Activated CD4-positive, alpha-beta memory T cell treated with anti-CD3 and anti-CD28 coated beads for 36 hours (primary cell): ENCODE data around the gene SCT. TPM values are rescaled to one million over a fixed set of nuclear protein-coding genes. Genes with fewer than 3 reads are reported as not detected.

Experiments
- CTCF ChIA-PET: fragments of 350-600 bp; sonication (Branson Sonifier 250); formaldehyde crosslinking; loops from one replicate; lab custom pipeline; 2021; ENCODE audit warnings: antibody characterized with exemption, inconsistent platforms; lab: Charles Lee
- POLR2A ChIA-PET: fragments of 350-600 bp; sonication (Branson Sonifier 250); formaldehyde crosslinking; loops from one replicate; lab custom pipeline; 2021; ENCODE audit warnings: antibody characterized with exemption; lab: Charles Lee
- DNase-seq: peaks from one replicate; pipeline ENCODE4 v3.0.0-alpha.2; 2020
- H3K27ac Mint-ChIP-seq: one replicate; pipeline ENCODE4 v1.8.0; 2021; ENCODE audit warnings: mixed read lengths
- H3K27me3 Mint-ChIP-seq: one replicate; pipeline ENCODE4 v1.8.0; 2021; ENCODE audit warnings: mixed read lengths
- H3K36me3 Mint-ChIP-seq: one replicate; pipeline ENCODE4 v1.8.0; 2021; ENCODE audit warnings: mixed read lengths
- H3K4me1 Mint-ChIP-seq: one replicate; pipeline ENCODE4 v1.8.0; 2021; ENCODE audit warnings: low read depth, mixed read lengths
- H3K4me3 Mint-ChIP-seq: one replicate; pipeline ENCODE4 v1.8.0; 2021; ENCODE audit warnings: mild to moderate bottlenecking, mixed read lengths
- H3K9me3 Mint-ChIP-seq: one replicate; pipeline ENCODE4 v1.8.0; 2021; ENCODE audit warnings: mixed read lengths
- intact Hi-C: fragments of 100-400 bp; cut with micrococcal nuclease; formaldehyde crosslinking; loops from one replicate; pipeline ENCODE4 v1.15.1; 2023
- total RNA-seq, 2 experiments: library from RNA; stranded (reverse); gene quantifications; one replicate each; pipeline ENCODE4 v1.2.3, GENCODE V29; 2021

SCT gene
- total RNA-seq, 2 experiments from 2014 or later: not detected

- peaks cover 10% of the 10 kb centered on the region for H3K27me3 Mint-ChIP-seq
- intact Hi-C loops: no loop called here
- peaks cover 20% of the 10 kb centered on the region for H3K4me1 Mint-ChIP-seq
- POLR2A ChIA-PET: no interaction called here
- H3K4me3 Mint-ChIP-seq: no peak overlapping the region
- CTCF ChIA-PET: no interaction called here
- DNase-seq: no peak
- peaks cover 1% of the 10 kb centered on the region for H3K36me3 Mint-ChIP-seq
- no peaks in the 10 kb centered on the region for H3K9me3 Mint-ChIP-seq
- no peak overlapping the region for H3K27ac Mint-ChIP-seq
Measured at GRCh38 chr11:625636-626268, 1.2 kb downstream of the SCT start.

GRCh38 chr11:624705-625635 lies 2.0 kb downstream of the SCT start, which contains the start of gene CDHR5:
TSS of gene CDHR5 (minus strand) at chr11:624955. CDS start at chr11:624902, 53 bp downstream.
- ChIA-PET CTCF (no interaction called here), POLR2A (no interaction called here)
- Mint-ChIP-seq H3K36me3 (peaks cover 1% of the 10 kb centered on the region), H3K27me3 (peaks cover 10% of the 10 kb centered on the region), H3K9me3 (no peaks in the 10 kb centered on the region), H3K4me1 (peaks cover 20% of the 10 kb centered on the region), H3K4me3 (no peak within 1 kb of the TSS), H3K27ac (no peak within 1 kb of the TSS)
- no peak for DNase-seq
- intact Hi-C loops: no loop called here

- Mint-ChIP-seq H3K4me1 (peaks cover 14% of the 10 kb centered on the region), H3K27ac (no peak overlapping the region), H3K4me3 (no peak overlapping the region), H3K36me3 (peaks cover 1% of the 10 kb centered on the region), H3K9me3 (no peaks in the 10 kb centered on the region), H3K27me3 (peaks cover 10% of the 10 kb centered on the region)
- intact Hi-C loops: no loop called here
- no peak for DNase-seq
- ChIA-PET CTCF (no interaction called here), POLR2A (no interaction called here)
Measured at GRCh38 chr11:623999-624704, 2.8 kb downstream of the SCT start.

- Mint-ChIP-seq H3K27ac (no peak overlapping the region), H3K4me3 (no peak overlapping the region), H3K9me3 (no peaks in the 10 kb centered on the region), H3K27me3 (peaks cover 8% of the 10 kb centered on the region), H3K36me3 (peaks cover 1% of the 10 kb centered on the region), H3K4me1 (peaks cover 8% of the 10 kb centered on the region)
- intact Hi-C loops: no loop called here
- CTCF ChIA-PET: no interaction called here
- POLR2A ChIA-PET: interaction anchor here (0.6 kb wide), 1 partner anchor 515 kb away, joined by 3 read pairs; no protein-coding TSS in a partner anchor
- DNase-seq: no peak
Measured at GRCh38 chr11:623349-623869, 3.6 kb downstream of the SCT start.

GRCh38 chr11:621838-622237 lies 5.1 kb downstream of the SCT start:
- POLR2A ChIA-PET: no interaction called here
- H3K27me3 Mint-ChIP-seq: no peaks in the 10 kb centered on the region
- no peaks in the 10 kb centered on the region for H3K4me1 Mint-ChIP-seq
- intact Hi-C loops: no loop called here
- no peak for DNase-seq
- peaks cover 1% of the 10 kb centered on the region for H3K36me3 Mint-ChIP-seq
- CTCF ChIA-PET: no interaction called here
- H3K27ac Mint-ChIP-seq: no peak overlapping the region
- H3K4me3 Mint-ChIP-seq: no peak overlapping the region
- no peaks in the 10 kb centered on the region for H3K9me3 Mint-ChIP-seq

- ChIA-PET POLR2A (no interaction called here), CTCF (no interaction called here)
- intact Hi-C loops: no loop called here
- DNase-seq: no peak
- H3K36me3 Mint-ChIP-seq: peaks cover 1% of the 10 kb centered on the region
- no peaks in the 10 kb centered on the region for H3K9me3 Mint-ChIP-seq
- H3K4me3 Mint-ChIP-seq: no peak overlapping the region
- H3K27me3 Mint-ChIP-seq: no peaks in the 10 kb centered on the region
- no peaks in the 10 kb centered on the region for H3K4me1 Mint-ChIP-seq
- H3K27ac Mint-ChIP-seq: no peak overlapping the region
Measured at GRCh38 chr11:620935-621814, 5.8 kb downstream of the SCT start.

GRCh38 chr11:620201-620600 lies 6.8 kb downstream of the SCT start:
- no peaks in the 10 kb centered on the region for H3K9me3 Mint-ChIP-seq
- H3K27ac Mint-ChIP-seq: no peak overlapping the region
- no peak for DNase-seq
- ChIA-PET CTCF (no interaction called here), POLR2A (no interaction called here)
- no peaks in the 10 kb centered on the region for H3K27me3 Mint-ChIP-seq
- intact Hi-C loops: no loop called here
- peaks cover 2% of the 10 kb centered on the region for H3K4me1 Mint-ChIP-seq
- peaks cover 4% of the 10 kb centered on the region for H3K36me3 Mint-ChIP-seq
- no peak overlapping the region for H3K4me3 Mint-ChIP-seq

- POLR2A ChIA-PET: no interaction called here
- H3K27me3 Mint-ChIP-seq: no peaks in the 10 kb centered on the region
- H3K4me3 Mint-ChIP-seq: no peak overlapping the region
- H3K36me3 Mint-ChIP-seq: peaks cover 6% of the 10 kb centered on the region
- no peak for DNase-seq
- H3K4me1 Mint-ChIP-seq: peaks cover 3% of the 10 kb centered on the region
- no peaks in the 10 kb centered on the region for H3K9me3 Mint-ChIP-seq
- no peak overlapping the region for H3K27ac Mint-ChIP-seq
- intact Hi-C loops: loop anchor here (5.0 kb wide), 2 partner anchors 42 to 178 kb away; partner anchors contain the start of genes PHRF1 and SLC25A22
- CTCF ChIA-PET: no interaction called here
Measured at GRCh38 chr11:619628-620050, 7.3 kb downstream of the SCT start.

- intact Hi-C loops: loop anchor here (5.0 kb wide), 2 partner anchors 42 to 178 kb away; partner anchors contain the start of genes PHRF1 and SLC25A22
- no peak overlapping the region for H3K27ac Mint-ChIP-seq
- H3K4me3 Mint-ChIP-seq: no peak overlapping the region
- H3K4me1 Mint-ChIP-seq: peaks cover 9% of the 10 kb centered on the region
- ChIA-PET POLR2A (no interaction called here), CTCF (no interaction called here)
- no peaks in the 10 kb centered on the region for H3K27me3 Mint-ChIP-seq
- DNase-seq: no peak
- peaks cover 12% of the 10 kb centered on the region for H3K36me3 Mint-ChIP-seq
- H3K9me3 Mint-ChIP-seq: no peaks in the 10 kb centered on the region
Measured at GRCh38 chr11:618856-619627, 7.9 kb downstream of the SCT start.

- Mint-ChIP-seq H3K4me3 (no peak overlapping the region), H3K4me1 (peaks cover 15% of the 10 kb centered on the region), H3K27ac (no peak overlapping the region), H3K9me3 (no peaks in the 10 kb centered on the region), H3K27me3 (no peaks in the 10 kb centered on the region), H3K36me3 (peaks cover 17% of the 10 kb centered on the region)
- CTCF ChIA-PET: no interaction called here
- intact Hi-C loops: loop anchor here (2.0 to 5.0 kb wide), 3 partner anchors 41 to 179 kb away; partner anchors contain the start of genes DEAF1, PHRF1, SLC25A22 and TMEM80
- POLR2A ChIA-PET: no interaction called here
- no peak for DNase-seq
Measured at GRCh38 chr11:617912-618682, 8.9 kb downstream of the SCT start.
